ENCODE data around the gene PM20D2. TPM values are rescaled to one million over a fixed set of nuclear protein-coding genes. Genes with fewer than 3 reads are reported as not detected.

PM20D2 gene
- total RNA-seq, 4 donors from 2014 or later, result 15.1 to 28.2 (median 19.3) TPM

DNA sequence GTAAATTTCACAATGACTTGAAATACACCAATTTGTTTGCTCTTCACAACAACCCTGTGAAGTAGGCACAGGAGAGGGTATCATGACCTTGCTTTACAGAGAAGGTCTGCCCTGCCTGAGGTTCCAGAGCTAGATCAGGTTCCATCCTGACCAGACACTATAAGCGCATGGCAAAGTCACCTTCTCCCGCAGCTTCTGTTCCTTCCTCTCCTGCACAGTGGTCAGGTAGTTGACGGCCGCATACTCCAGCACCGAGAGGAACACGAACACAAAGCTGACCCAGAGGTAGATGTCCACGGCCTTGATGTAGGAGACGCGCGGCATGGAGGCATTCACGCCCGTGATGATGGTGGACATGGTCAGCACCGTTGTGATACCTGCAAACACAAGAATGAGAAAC is 34.3 kb downstream of the PM20D2 start:
- Histone ChIP-seq H3K27me3 (no peaks in the 10 kb centered on the region), H3K9me3 (no peaks in the 10 kb centered on the region), H3K36me3 (no peaks in the 10 kb centered on the region), H3K4me3 (no peak overlapping the region), H3K4me1 (no peaks in the 10 kb centered on the region), H3K27ac (no peak overlapping the region)
- no peak for DNase-seq (ENCODE audit: low spot score in 2 of 2)
- TF ChIP-seq, protein P1, sequence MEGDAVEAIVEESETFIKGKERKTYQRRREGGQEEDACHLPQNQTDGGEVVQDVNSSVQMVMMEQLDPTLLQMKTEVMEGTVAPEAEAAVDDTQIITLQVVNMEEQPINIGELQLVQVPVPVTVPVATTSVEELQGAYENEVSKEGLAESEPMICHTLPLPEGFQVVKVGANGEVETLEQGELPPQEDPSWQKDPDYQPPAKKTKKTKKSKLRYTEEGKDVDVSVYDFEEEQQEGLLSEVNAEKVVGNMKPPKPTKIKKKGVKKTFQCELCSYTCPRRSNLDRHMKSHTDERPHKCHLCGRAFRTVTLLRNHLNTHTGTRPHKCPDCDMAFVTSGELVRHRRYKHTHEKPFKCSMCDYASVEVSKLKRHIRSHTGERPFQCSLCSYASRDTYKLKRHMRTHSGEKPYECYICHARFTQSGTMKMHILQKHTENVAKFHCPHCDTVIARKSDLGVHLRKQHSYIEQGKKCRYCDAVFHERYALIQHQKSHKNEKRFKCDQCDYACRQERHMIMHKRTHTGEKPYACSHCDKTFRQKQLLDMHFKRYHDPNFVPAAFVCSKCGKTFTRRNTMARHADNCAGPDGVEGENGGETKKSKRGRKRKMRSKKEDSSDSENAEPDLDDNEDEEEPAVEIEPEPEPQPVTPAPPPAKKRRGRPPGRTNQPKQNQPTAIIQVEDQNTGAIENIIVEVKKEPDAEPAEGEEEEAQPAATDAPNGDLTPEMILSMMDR (IDR thresholded peaks at IDR 0.05), result no peak
- TF ChIP-seq POLR2A (IDR thresholded peaks at IDR 0.05), result no peak
- TF ChIP-seq EP300 (IDR thresholded peaks at IDR 0.05), result no peak
- WGBS, 2 donors, result 94 to 97% methylated on average over 13 of the region's 13 CpGs

DNA sequence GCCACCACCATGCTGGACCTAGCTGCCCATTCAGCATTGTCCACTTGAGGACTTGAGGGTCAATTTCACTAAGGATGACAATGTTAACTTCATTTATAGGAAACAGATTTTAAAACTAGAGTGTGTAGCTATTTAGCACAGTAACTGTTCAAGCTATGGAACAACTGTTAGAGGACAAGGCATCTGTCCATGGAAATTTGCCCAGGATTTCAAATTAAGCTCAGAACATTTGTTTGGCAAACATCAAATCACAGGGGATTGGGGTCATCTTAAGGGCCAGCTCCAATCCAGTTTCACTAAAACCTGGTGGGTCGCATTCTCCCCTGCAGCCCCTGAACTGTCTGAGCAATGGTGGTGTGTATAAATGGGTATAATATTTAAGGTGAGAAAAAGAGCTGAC is 35.1 kb downstream of the PM20D2 start:
- Histone ChIP-seq H3K4me3 (no peak overlapping the region), H3K27ac (no peak overlapping the region), H3K36me3 (no peaks in the 10 kb centered on the region), H3K9me3 (no peaks in the 10 kb centered on the region), H3K4me1 (no peaks in the 10 kb centered on the region), H3K27me3 (no peaks in the 10 kb centered on the region)
- 59 to 62% methylated on average over 1 of the region's 1 CpG for WGBS, 2 donors
- no peak for DNase-seq (ENCODE audit: low spot score in 2 of 2)
- TF ChIP-seq, protein P1 (IDR thresholded peaks at IDR 0.05), result no peak
- TF ChIP-seq POLR2A (IDR thresholded peaks at IDR 0.05), result no peak
- TF ChIP-seq EP300 (IDR thresholded peaks at IDR 0.05), result no peak

DNA sequence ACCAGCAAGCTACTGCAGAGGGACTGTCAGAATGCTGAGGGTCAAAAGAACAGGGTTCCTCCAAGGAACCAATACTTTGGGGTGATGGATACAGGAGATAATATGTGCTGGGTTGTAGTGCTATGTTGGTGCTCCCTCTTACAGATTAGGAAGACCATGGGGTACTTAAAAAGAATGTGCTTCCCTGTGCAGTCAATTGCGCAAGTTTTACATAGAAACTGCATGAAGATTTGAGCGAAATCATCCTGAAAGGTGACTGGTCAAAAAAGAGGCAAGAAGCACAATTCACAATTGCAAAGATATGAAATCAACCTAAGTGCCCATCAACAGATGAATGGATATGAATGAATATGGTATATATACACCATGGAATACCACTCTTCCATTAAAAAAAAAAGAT is 37.4 kb downstream of the PM20D2 start:
- H3K27me3 ChIP-seq, result no peaks in the 10 kb centered on the region
- no peak for DNase-seq (ENCODE audit: low spot score in 2 of 2)
- H3K9me3 ChIP-seq, result no peaks in the 10 kb centered on the region
- TF ChIP-seq EP300 (IDR thresholded peaks at IDR 0.05) (no peak), POLR2A (IDR thresholded peaks at IDR 0.05) (no peak)
- TF ChIP-seq, protein P1 (IDR thresholded peaks at IDR 0.05), result no peak
- no peaks in the 10 kb centered on the region for H3K4me1 ChIP-seq
- 50 to 79% methylated on average over 2 of the region's 2 CpGs for WGBS, 2 donors
- no peak overlapping the region for H3K27ac ChIP-seq
- no peak overlapping the region for H3K4me3 ChIP-seq
- H3K36me3 ChIP-seq, result no peaks in the 10 kb centered on the region

DNA sequence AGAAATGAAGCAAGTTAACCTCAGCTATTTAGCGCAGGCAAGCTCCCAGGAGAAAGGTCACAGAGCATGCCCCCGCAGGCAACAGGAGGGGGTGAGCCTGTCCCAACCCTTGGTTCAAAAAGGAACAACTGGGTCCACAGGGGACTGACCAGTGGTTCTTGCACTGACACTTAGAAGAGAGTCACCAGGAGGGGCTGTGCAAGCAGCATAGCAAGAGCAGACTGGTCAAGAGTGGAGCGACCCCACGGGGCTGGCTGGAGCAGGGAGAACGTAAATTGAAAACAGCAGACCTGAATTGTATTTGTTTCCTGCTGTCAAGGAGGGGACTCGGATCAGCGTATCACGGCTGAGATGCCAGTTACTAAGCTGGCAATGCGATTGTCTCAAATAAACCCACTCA is 38.5 kb downstream of the PM20D2 start:
- H3K4me1 ChIP-seq, result no peaks in the 10 kb centered on the region
- DNase-seq (ENCODE audit: low spot score in 2 of 2), result no peak
- no peak for TF ChIP-seq POLR2A (IDR thresholded peaks at IDR 0.05)
- TF ChIP-seq, protein P1 (IDR thresholded peaks at IDR 0.05), result no peak
- no peak for TF ChIP-seq EP300 (IDR thresholded peaks at IDR 0.05)
- 61 to 70% methylated on average over 9 of the region's 9 CpGs for WGBS, 2 donors
- H3K36me3 ChIP-seq, result no peaks in the 10 kb centered on the region
- no peak overlapping the region for H3K27ac ChIP-seq
- H3K9me3 ChIP-seq, result no peaks in the 10 kb centered on the region
- no peaks in the 10 kb centered on the region for H3K27me3 ChIP-seq
- H3K4me3 ChIP-seq, result no peak overlapping the region

DNA sequence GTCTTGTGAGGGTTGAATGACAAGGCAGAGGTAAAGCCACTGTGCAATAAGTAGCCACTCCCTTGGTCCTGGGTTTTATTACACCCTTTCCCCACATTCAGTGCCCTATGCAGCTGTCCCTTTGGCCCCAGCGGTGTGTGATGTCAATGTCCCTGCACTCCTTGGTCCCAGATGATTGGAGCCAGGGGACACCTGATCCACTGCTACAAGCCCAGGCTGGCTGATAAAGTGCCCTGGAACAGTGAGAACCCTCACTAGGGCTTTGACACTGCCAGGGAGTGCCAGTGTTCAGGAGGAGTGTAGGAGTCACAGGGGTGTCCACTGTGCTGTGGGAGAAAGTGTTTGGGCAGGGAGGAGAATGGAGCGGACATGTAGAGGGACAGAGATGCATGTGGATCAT is 40.9 kb downstream of the PM20D2 start:
- 92 to 93% methylated on average over 2 of the region's 2 CpGs for WGBS, 2 donors
- TF ChIP-seq POLR2A (IDR thresholded peaks at IDR 0.05), result no peak
- TF ChIP-seq, protein P1 (IDR thresholded peaks at IDR 0.05), result no peak
- TF ChIP-seq EP300 (IDR thresholded peaks at IDR 0.05), result no peak
- no peak for DNase-seq (ENCODE audit: low spot score in 2 of 2)
- H3K9me3 ChIP-seq, result no peaks in the 10 kb centered on the region
- H3K4me1 ChIP-seq, result peaks cover 0 to 8% (median 0%) of the 10 kb centered on the region in 4 donors
- H3K27me3 ChIP-seq, result no peaks in the 10 kb centered on the region
- no peaks in the 10 kb centered on the region for H3K36me3 ChIP-seq
- H3K27ac ChIP-seq, result no peak overlapping the region
- H3K4me3 ChIP-seq, result no peak overlapping the region
